Vagina (tissue), 2 donors: ENCODE data around the gene RAPGEF6. TPM values are rescaled to one million over a fixed set of nuclear protein-coding genes. Genes with fewer than 3 reads are reported as not detected.
A peak's percentile ranks its signal among the peaks of the same experiment; 100 is the strongest.

Experiments used
- DNase-seq, 2 donors: peaks; one replicate each; pipeline ENCODE4 v3.0.0-alpha.2; 2017; ENCODE audit errors: extremely low spot score in 2 of 2
- H3K27ac ChIP-seq: fragments of 200-600 bp; sonication (generic); one replicate; pipeline ENCODE4 v1.5.1; 2019
- H3K27me3 ChIP-seq: fragments of 200-600 bp; sonication (generic); one replicate; pipeline ENCODE4 v1.5.1; 2019
- H3K36me3 ChIP-seq, 2 donors: fragments of 200-600 bp; sonication (generic); one replicate each; pipeline ENCODE4 v1.5.1; 2017 to 2019
- H3K4me1 ChIP-seq: fragments of 200-600 bp; sonication (generic); one replicate; pipeline ENCODE4 v1.5.1; 2019
- H3K4me3 ChIP-seq, 2 donors: fragments of 200-600 bp; sonication (generic); 1 replicate in 1 of 2; 2 replicates in 1 of 2; pipeline ENCODE4 v1.5.1; 2016 to 2019
- H3K9me3 ChIP-seq: fragments of 200-600 bp; sonication (generic); one replicate; pipeline ENCODE4 v1.5.1; 2019
- POLR2A ChIP-seq, 2 donors: fragments of 450-650 bp; IDR thresholded peaks; one replicate each; pipeline ENCODE4 v1.6.1; 2017; ENCODE audit warnings: antibody characterized with exemption in 2 of 2, mild to moderate bottlenecking in 2 of 2, moderate library complexity in 2 of 2
- POLR2AphosphoS5 ChIP-seq, 2 donors: sonication (generic); formaldehyde crosslinking; IDR thresholded peaks; one replicate each; pipeline ENCODE4 v1.9.0; 2017; ENCODE audit warnings: antibody characterized with exemption in 2 of 2, mild to moderate bottlenecking in 2 of 2, low read depth in 1 of 2; ENCODE audit not compliant: insufficient read depth in 1 of 2
- intact Hi-C: fragments of 100-400 bp; cut with DNase I; formaldehyde crosslinking; loops from one replicate; pipeline ENCODE4 v1.15.1; 2023
- total RNA-seq: library from RNA; depleted of rRNA; stranded (reverse); fragments of >200 nt; gene quantifications from one replicate; pipeline ENCODE4 v1.2.3, GENCODE V29; 2016
- TF ChIP-seq, protein P1 (sequence below), 3 experiments: fragments of 450-650 bp in 2 of 3; fragments of 200-600 bp in 1 of 3; sonication (generic) in 1 of 3; IDR thresholded peaks; one replicate each; pipeline ENCODE4 v1.5.1; 2017 to 2019; ENCODE audit warnings: antibody characterized with exemption in 3 of 3, mild to moderate bottlenecking in 2 of 3, moderate library complexity in 2 of 3

The RAPGEF6 gene
- total RNA-seq, 1 donor from 2014 or later, result 19.2 TPM

DNA sequence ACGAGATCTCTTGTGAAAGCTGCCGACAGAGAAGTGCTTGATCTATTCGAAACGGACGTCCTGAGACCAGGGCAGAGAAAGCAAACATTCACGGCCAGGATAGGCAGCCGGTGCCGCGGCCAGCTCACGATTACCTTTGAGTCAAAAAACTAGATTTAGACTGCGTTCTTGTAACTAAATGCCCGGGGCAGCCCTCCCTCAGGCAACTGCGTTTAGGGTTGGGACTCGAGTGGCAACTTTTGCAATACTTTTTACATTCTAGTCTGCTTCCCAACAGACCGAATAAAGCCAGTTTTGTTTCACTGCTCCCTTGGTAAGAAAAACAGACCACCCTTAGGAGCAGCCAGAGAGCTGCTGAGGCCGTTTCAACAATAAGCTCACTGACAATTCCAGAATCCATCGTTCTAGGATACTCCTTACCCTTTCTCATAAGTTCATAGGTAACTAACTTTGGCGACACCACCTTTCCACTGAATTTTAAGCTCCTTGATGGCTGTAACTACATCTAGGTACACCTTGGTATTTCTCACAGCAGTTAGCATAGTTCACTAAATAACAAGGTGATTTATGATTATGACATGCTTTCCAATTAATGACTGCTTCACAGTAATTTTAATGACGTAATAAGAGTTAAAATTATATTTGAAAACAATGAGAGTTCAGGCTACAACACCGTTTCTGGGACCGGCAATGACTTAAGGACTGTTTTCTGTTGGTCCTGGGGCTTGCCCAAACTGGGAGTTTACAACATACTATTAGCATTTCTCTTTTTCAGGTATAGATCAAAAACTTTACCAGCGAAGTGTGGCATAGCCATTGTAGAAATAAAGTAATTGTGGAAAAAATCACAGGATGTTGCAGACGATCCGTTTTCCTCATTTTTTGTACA, 899 bp upstream of the RAPGEF6 start:
- peaks cover 33% of the 10 kb centered on the region for H3K4me1 ChIP-seq
- intact Hi-C loops, result no loop called here
- no peak for TF ChIP-seq POLR2A (IDR thresholded peaks at IDR 0.05)
- no peak for TF ChIP-seq POLR2AphosphoS5 (IDR thresholded peaks at IDR 0.05; ENCODE audit: insufficient read depth in 1 of 2, low read depth in 1 of 2)
- TF ChIP-seq, protein P1, sequence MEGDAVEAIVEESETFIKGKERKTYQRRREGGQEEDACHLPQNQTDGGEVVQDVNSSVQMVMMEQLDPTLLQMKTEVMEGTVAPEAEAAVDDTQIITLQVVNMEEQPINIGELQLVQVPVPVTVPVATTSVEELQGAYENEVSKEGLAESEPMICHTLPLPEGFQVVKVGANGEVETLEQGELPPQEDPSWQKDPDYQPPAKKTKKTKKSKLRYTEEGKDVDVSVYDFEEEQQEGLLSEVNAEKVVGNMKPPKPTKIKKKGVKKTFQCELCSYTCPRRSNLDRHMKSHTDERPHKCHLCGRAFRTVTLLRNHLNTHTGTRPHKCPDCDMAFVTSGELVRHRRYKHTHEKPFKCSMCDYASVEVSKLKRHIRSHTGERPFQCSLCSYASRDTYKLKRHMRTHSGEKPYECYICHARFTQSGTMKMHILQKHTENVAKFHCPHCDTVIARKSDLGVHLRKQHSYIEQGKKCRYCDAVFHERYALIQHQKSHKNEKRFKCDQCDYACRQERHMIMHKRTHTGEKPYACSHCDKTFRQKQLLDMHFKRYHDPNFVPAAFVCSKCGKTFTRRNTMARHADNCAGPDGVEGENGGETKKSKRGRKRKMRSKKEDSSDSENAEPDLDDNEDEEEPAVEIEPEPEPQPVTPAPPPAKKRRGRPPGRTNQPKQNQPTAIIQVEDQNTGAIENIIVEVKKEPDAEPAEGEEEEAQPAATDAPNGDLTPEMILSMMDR (IDR thresholded peaks at IDR 0.05), result no peak

DNA sequence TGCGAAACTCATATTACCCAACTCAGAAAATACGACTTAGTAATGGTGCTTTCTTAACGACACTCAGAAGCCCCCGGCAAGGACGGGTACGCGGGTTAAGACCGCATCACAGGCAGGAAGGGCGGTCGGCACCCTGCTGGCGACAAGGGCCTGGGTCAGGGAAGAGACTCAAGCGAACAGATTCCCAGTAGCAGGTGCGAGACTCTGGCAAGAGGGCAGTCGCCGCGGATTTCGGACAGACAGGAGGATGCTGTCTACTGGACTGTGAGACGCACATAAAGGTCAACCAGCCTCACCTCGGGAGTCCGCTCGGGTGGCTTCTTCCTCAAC, 398 bp downstream of the RAPGEF6 start:
- H3K9me3 ChIP-seq, result no peaks in the 10 kb centered on the region
- peak overlapping the region; percentile 67 to 85 for H3K4me3 ChIP-seq
- peak overlapping the region; percentile 98 for H3K27ac ChIP-seq
- intact Hi-C loops, result no loop called here
- TF ChIP-seq, protein P1 (IDR thresholded peaks at IDR 0.05), result no peak
- TF ChIP-seq POLR2AphosphoS5 (IDR thresholded peaks at IDR 0.05; ENCODE audit: insufficient read depth in 1 of 2, low read depth in 1 of 2), result no peak
- no peak for TF ChIP-seq POLR2A (IDR thresholded peaks at IDR 0.05)
- DNase-seq, result no peak
- H3K36me3 ChIP-seq, result no peaks in the 10 kb centered on the region
- H3K4me1 ChIP-seq, result peaks cover 38% of the 10 kb centered on the region
- no peaks in the 10 kb centered on the region for H3K27me3 ChIP-seq

More for the DNA sequence above, 899 bp upstream of the RAPGEF6 start:
- Histone ChIP-seq H3K27ac (peak overlapping the region; percentile 98), H3K36me3 (no peaks in the 10 kb centered on the region), H3K27me3 (no peaks in the 10 kb centered on the region), H3K9me3 (no peaks in the 10 kb centered on the region), H3K4me3 (peak overlapping the region; percentile 67 to 85)
- DNase-seq, result no peak

DNA sequence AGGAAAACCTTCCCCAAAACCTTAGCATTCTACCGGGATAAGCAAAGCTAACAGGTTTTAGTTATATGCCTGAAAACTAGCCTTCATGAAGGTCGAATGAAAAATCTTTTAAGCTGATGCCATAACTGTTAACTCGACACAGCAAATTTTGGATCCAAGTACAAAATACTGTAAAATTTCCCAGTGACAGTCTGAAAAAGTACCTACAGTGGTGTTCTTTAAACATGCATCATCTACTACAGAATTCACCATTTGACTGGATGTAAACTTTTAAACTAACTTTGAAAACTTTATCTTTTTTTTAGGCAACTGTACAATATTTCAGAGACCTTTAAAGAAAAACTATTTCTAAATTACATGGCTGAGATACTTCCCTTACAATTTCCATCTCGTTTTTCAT, 791 bp downstream of the RAPGEF6 start:
- H3K4me1 ChIP-seq, result peaks cover 38% of the 10 kb centered on the region
- peak overlapping the region; percentile 98 for H3K27ac ChIP-seq
- no peaks in the 10 kb centered on the region for H3K9me3 ChIP-seq
- no peaks in the 10 kb centered on the region for H3K36me3 ChIP-seq
- TF ChIP-seq, protein P1 (IDR thresholded peaks at IDR 0.05), result no peak
- H3K4me3 ChIP-seq, result peak overlapping the region; percentile 67 to 85
- H3K27me3 ChIP-seq, result no peaks in the 10 kb centered on the region
- no peak for DNase-seq
- intact Hi-C loops, result no loop called here

DNA sequence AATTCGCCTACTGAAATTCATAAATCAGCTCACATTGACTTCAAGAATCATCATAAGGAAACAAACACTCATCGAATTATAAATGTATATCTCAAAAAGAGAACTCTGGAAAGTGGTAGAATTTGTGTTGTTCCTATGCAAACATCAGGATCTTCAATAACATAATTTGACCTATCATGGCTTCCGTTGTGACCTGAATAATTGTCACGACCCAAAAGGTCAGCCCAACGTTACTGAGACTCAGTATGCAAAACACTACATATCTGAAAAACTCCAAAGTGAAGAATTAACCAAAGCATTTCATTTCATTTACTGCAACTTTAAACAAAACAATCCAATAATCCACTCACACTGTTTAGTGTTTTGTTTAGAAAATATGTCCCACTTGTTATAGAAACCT, 1.2 kb downstream of the RAPGEF6 start:
- intact Hi-C loops, result no loop called here
- Histone ChIP-seq H3K9me3 (no peaks in the 10 kb centered on the region), H3K27ac (peak overlapping the region; percentile 98)

DNA sequence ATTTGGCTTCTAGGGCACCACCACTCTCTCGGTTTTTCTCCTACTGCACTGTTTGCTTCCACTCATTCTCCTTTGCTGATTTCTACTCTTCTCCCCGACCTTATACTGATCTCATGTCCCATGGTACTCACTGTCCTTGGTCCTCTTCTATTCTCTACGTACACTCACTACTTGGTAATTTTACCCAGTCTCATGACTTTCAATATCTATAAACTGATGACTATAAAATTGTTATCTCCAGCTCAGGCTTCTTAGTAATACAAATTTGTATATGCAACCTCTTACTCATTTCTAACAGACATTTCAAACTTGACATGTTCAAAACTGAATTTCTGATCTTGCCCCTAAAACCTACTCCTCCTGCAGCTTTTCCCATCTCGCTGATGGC, 4.1 kb downstream of the RAPGEF6 start:
- no peaks in the 10 kb centered on the region for H3K27me3 ChIP-seq
- peaks cover 44% of the 10 kb centered on the region for H3K4me1 ChIP-seq
- intact Hi-C loops, result no loop called here
- TF ChIP-seq, protein P1 (IDR thresholded peaks at IDR 0.05), result no peak
- TF ChIP-seq POLR2A (IDR thresholded peaks at IDR 0.05) (no peak), POLR2AphosphoS5 (IDR thresholded peaks at IDR 0.05; ENCODE audit: insufficient read depth in 1 of 2, low read depth in 1 of 2) (no peak)
- no peak overlapping the region for H3K4me3 ChIP-seq
- no peak for DNase-seq
- H3K36me3 ChIP-seq, result no peaks in the 10 kb centered on the region
- H3K9me3 ChIP-seq, result no peaks in the 10 kb centered on the region
- H3K27ac ChIP-seq, result no peak overlapping the region

More for the DNA sequence above, 1.2 kb downstream of the RAPGEF6 start:
- peak overlapping the region; percentile 67 to 85 for H3K4me3 ChIP-seq
- DNase-seq, result no peak
- TF ChIP-seq, protein P1 (IDR thresholded peaks at IDR 0.05), result no peak
- TF ChIP-seq POLR2AphosphoS5 (IDR thresholded peaks at IDR 0.05; ENCODE audit: insufficient read depth in 1 of 2, low read depth in 1 of 2), result no peak
- no peak for TF ChIP-seq POLR2A (IDR thresholded peaks at IDR 0.05)
- H3K27me3 ChIP-seq, result no peaks in the 10 kb centered on the region
- H3K4me1 ChIP-seq, result peaks cover 38% of the 10 kb centered on the region
- no peaks in the 10 kb centered on the region for H3K36me3 ChIP-seq
